GM10248 (cell line): ENCODE measurements around the gene TMEM150B.

Source experiments
- CTCF ChIA-PET: fragments of 300-600 bp; sonication (Branson Sonifier 250); formaldehyde crosslinking; extraction: SDS; loops from one replicate; lab custom pipeline; 2021; ENCODE audit warnings: antibody characterized with exemption; lab: Yijun Ruan, JAX
- POLR2A ChIA-PET: fragments of 350-650 bp; sonication (Branson Sonifier 250); formaldehyde crosslinking; extraction: SDS; loops from one replicate; lab custom pipeline; 2020; ENCODE audit warnings: antibody characterized with exemption; lab: Yijun Ruan, JAX
- DNase-seq: peaks from one replicate; pipeline ENCODE4 v3.0.0; 2012; ENCODE audit errors: extremely low spot score
- CTCF ChIP-seq: IDR thresholded peaks from 2 replicates; pipeline ENCODE4 v1.5.1; 2012; ENCODE audit warnings: mild to moderate bottlenecking, low read depth; ENCODE audit errors: extremely low read depth, missing control alignments, control extremely low read depth

The TMEM150B gene

DNA sequence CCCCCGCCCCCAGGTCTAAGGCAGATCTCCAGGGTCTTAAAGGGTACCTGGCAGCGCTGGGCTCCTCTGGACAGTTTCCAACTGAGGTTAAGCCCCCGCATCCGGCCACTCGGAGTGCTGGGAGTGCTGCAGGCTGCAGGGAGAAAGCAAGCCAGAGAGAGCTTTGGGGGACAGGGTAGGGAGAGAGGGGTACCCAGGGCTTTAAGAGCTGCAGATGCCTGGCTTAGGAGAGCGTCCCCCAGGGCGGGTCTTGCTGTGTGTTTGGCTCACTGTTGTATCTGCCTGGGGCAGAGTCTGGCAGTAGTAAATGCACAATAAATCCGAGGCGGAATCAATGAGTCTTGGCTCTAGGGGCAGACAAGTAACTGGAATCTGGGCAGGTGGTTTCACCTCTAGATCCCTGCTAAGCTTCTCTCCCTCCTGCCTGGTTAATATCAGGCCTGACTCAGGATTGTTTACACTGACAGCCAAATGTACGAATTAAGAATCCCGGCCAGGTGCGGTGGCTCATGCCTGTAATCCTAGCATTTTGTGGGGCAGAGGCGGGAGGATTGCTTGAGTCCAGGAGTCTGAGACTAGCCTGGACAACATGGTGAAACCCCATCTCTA, 30.2 kb upstream of the TMEM150B start:
- ChIA-PET CTCF (no interaction called here), POLR2A (no interaction called here)
- TF ChIP-seq CTCF, result no peak
- no peak for DNase-seq

DNA sequence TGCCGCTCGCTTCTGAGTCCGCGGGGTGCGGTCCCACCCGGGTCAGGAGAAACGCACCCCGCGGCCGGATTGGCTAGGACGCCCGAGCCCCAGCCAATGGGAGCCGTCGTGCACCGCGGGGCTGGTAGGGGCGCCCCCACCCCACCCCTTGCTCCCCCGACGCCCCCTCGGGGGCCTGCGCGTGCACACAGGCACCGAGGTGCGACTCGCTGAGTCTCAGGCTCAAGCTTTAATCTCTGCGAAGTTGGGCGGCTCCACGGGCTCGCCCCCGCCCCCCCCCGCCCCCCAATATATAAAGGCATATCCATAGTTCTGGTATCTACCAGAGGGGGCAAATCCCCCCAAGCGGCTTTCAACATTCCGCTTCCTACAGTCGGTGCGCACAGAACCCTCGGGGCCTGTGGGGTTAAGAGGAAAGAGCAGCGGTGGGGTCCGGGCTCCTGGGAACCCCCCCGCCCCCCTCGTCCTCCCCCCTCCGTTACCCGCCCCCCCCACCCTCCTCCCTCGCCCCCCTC, 29.6 kb upstream of the TMEM150B start, which contains the start of gene COX6B2:
TSS of gene COX6B2 (minus strand) at position 22 of the 515 bp plus-strand sequence. CDS start 198 bp downstream, outside the sequence.
- DNase-seq, result no peak
- no peak for TF ChIP-seq CTCF
- POLR2A ChIA-PET, result no interaction called here
- CTCF ChIA-PET, result no interaction called here

DNA sequence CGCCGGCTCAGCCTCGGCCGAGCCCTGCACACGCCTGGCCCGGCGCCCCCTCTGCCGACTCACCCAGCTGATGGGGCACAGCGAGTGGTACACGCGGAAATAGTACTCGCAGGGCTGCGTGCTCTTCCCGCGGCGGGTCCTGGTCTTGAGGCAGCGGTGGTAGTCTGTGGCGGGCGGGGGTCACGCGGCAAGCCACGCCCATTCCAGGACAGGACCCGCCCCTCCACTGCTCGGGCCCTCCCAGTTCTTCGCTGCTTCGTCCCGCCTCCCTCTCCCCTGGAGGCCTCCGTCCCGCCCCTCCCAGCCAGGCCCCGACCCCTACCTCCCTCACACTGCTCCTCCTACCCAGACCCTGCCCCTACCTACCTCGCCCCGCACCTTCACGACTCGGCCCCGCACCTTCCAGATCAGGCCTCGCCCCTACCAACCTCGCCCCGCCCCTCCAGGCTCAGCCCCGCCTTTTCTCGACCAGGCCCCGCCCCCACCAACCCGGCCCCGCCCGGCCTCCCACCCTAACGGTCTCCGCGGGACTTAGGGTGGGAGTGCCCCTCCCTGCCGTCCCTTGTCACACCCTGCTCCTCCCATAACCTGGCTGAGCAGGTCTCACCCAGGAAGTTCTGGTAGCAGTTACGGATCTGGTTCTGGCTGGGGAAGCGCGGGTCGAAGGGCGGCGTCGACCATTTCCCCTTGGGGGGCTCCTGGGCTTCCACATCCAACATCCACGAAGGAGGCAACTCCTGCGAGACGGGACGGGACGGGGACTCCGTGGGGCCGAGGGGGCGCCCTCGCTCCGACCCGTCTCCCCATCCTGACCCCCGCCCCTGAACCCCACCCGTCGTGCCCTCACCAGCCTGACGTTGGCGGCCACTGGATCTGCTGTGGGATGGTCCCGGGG, 28.9 kb upstream of the TMEM150B start:
- TF ChIP-seq CTCF, result no peak
- ChIA-PET POLR2A (no interaction called here), CTCF (no interaction called here)
- DNase-seq, result peak; percentile 86

- ChIA-PET POLR2A (no interaction called here), CTCF (no interaction called here)
- no peak for TF ChIP-seq CTCF
- no peak for DNase-seq
Measured at GRCh38 chr19:55353356-55353802, 28.2 kb upstream of the TMEM150B start.

GRCh38 chr19:55352549-55353145, 27.5 kb upstream of the TMEM150B start:
- DNase-seq, result no peak
- ChIA-PET CTCF (no interaction called here), POLR2A (no interaction called here)
- no peak for TF ChIP-seq CTCF

- TF ChIP-seq CTCF, result no peak
- DNase-seq, result no peak
- ChIA-PET CTCF (no interaction called here), POLR2A (no interaction called here)
Measured at GRCh38 chr19:55352040-55352439, 26.9 kb upstream of the TMEM150B start.
